Activated CD8-positive, alpha-beta memory T cell treated with anti-CD3 and anti-CD28 coated beads for 36 hours (primary cell): Measurements from ENCODE around the gene PRKCZ. TPM values are rescaled to one million over a fixed set of nuclear protein-coding genes. Genes with fewer than 3 reads are reported as not detected.
"Not testable (repeated sequence)": the region's sequence is repeated elsewhere in the genome, so short reads cannot be mapped to it uniquely, and the experiment has no call there.

ENCODE experiments used
- CTCF ChIA-PET: fragments of 350-600 bp; sonication (Branson Sonifier 250); formaldehyde crosslinking; loops from one replicate; lab custom pipeline; 2021; ENCODE audit warnings: antibody characterized with exemption; lab: Charles Lee
- POLR2A ChIA-PET: fragments of 350-600 bp; sonication (Branson Sonifier 250); formaldehyde crosslinking; loops from one replicate; lab custom pipeline; 2021; ENCODE audit warnings: antibody characterized with exemption; lab: Charles Lee
- total RNA-seq, 2 experiments: library from RNA; stranded (reverse); gene quantifications; one replicate each; pipeline ENCODE4 v1.2.3, GENCODE V29; 2021

PRKCZ gene
- total RNA-seq, 2 experiments from 2014 or later = 12.6 to 13.2 TPM

GRCh38 chr1:2121794-2122193, 71.6 kb downstream of the PRKCZ start:
- POLR2A ChIA-PET, CTCF ChIA-PET: not testable (repeated sequence)

GRCh38 chr1:2124446-2125198, 74.4 kb downstream of the PRKCZ start:
- CTCF ChIA-PET = no interaction called here
- POLR2A ChIA-PET = no interaction called here

GRCh38 chr1:2125350-2126211, 75.4 kb downstream of the PRKCZ start:
- ChIA-PET CTCF (interaction anchor here (0.5 to 2.3 kb wide), 3 partner anchors 15 to 1300 kb away, joined by 3 to 5 read pairs (median 4); no protein-coding TSS in a partner anchor), POLR2A (no interaction called here)

- ChIA-PET CTCF (interaction anchor here (0.5 to 2.3 kb wide), 5 partner anchors 14 to 1299 kb away, joined by 3 to 5 read pairs (median 4); no protein-coding TSS in a partner anchor), POLR2A (no interaction called here)
Measured at GRCh38 chr1:2126331-2127186, 76.3 kb downstream of the PRKCZ start.

- ChIA-PET POLR2A (no interaction called here), CTCF (interaction anchor here (0.6 to 2.3 kb wide), 4 partner anchors 13 to 459 kb away, joined by 3 to 5 read pairs (median 4); no protein-coding TSS in a partner anchor)
Measured at GRCh38 chr1:2127187-2128145, 77.3 kb downstream of the PRKCZ start.

GRCh38 chr1:2128189-2128901, 78.1 kb downstream of the PRKCZ start:
- ChIA-PET CTCF (interaction anchor here (0.9 to 2.3 kb wide), 3 partner anchors 12 to 46 kb away, joined by 3 to 5 read pairs (median 5); no protein-coding TSS in a partner anchor), POLR2A (no interaction called here)

GRCh38 chr1:2129256-2129943, 79.2 kb downstream of the PRKCZ start:
- ChIA-PET POLR2A (no interaction called here), CTCF (no interaction called here)

GRCh38 chr1:2130156-2130555, 79.9 kb downstream of the PRKCZ start:
- CTCF ChIA-PET = interaction anchor here (1.5 kb wide), 1 partner anchor 15 kb away, joined by 5 read pairs; no protein-coding TSS in a partner anchor

GRCh38 chr1:2130871-2131289, 80.7 kb downstream of the PRKCZ start:
- ChIA-PET POLR2A (no interaction called here), CTCF (interaction anchor here (1.5 kb wide), 1 partner anchor 16 kb away, joined by 5 read pairs; no protein-coding TSS in a partner anchor)

More at GRCh38 chr1:2130156-2130555, 79.9 kb downstream of the PRKCZ start:
- POLR2A ChIA-PET = no interaction called here

GRCh38 chr1:2132222-2133038, 82.2 kb downstream of the PRKCZ start:
- CTCF ChIA-PET = interaction anchor here (0.8 kb wide), 1 partner anchor 62 kb away, joined by 4 read pairs; the partner anchor contains the start of gene FAAP20
- POLR2A ChIA-PET = no interaction called here

GRCh38 chr1:2133039-2133878, 83.0 kb downstream of the PRKCZ start:
- ChIA-PET CTCF (interaction anchor here (0.8 kb wide), 1 partner anchor 62 kb away, joined by 4 read pairs; the partner anchor contains the start of gene FAAP20), POLR2A (no interaction called here)

- ChIA-PET POLR2A (no interaction called here), CTCF (no interaction called here)
Measured at GRCh38 chr1:2133879-2134215, 83.6 kb downstream of the PRKCZ start.

GRCh38 chr1:2134266-2134620, 84.0 kb downstream of the PRKCZ start:
- ChIA-PET POLR2A (no interaction called here), CTCF (no interaction called here)

GRCh38 chr1:2134621-2135307, 84.6 kb downstream of the PRKCZ start:
- POLR2A ChIA-PET = no interaction called here
- CTCF ChIA-PET = no interaction called here

- ChIA-PET POLR2A (no interaction called here), CTCF (no interaction called here)
Measured at GRCh38 chr1:2135441-2135841, 85.2 kb downstream of the PRKCZ start.
